ENCODE measurements around the gene OVCA2.

OVCA2 gene

DNA sequence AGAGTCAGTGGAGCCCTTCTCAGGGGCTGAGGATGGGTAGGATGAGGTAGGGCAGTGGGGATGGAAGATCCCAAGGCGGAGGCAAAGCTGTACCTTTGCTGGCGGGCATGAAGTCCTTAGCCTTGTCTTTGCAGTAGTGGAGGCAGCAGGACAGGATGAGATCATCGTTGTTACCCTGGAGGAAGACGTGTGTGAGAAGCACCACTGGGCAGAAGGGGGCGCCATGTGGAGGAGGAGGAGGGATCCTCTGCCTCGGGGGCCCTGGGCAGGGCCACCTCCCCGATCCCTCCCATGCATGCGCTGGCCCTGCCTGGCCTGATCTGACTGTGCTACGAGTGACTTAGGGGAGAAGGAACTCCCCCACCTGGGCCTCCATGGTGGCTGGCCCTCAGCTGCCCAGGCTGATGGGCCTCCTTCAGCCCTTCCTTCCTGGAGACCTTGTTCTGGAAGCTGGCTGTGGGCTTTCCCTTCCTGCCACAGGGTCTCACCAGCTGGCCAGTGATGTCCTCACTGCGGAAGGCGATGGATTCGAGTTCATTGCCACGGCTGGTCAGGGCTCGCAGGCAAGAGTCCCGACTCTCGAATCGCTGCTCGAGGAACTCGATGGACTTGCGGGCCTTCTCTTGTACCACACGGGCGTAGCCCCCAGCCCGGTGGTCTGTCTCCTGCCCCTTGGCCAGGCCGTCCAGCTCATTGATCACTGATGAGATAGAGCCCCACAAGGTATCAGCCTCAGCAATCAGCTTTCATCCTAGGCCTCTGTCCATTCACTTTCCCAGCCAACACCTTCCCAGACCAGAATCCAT is 23.4 kb downstream of the OVCA2 start (continued):
- peak; percentile 67 for TF ChIP-seq ZNF654 (tag by site-specific recombination; IDR thresholded peaks at IDR 0.05; ENCODE audit: low read depth)
- no peak for TF ChIP-seq ZNF121 (tag by site-specific recombination; IDR thresholded peaks at IDR 0.05)
- TF ChIP-seq ZNF350 (tag by site-specific recombination; IDR thresholded peaks at IDR 0.05) = no peak
- no peak for TF ChIP-seq ZNF202 (tag by site-specific recombination; IDR thresholded peaks at IDR 0.05; ENCODE audit: borderline replicate concordance)
- TF ChIP-seq ZNF501 (tag by site-specific recombination; IDR thresholded peaks at IDR 0.05) = 0 out of 2 replicates have a peak, but pooled peaks have one; percentile 30
- 0 out of 2 replicates have a peak, but pooled peaks have one; percentile 15 for TF ChIP-seq ZNF169 (tag by site-specific recombination; IDR thresholded peaks at IDR 0.05)
- no peak for TF ChIP-seq ZXDB (tag by site-specific recombination; IDR thresholded peaks at IDR 0.05)
- no peak for TF ChIP-seq ZNF768 (tag by site-specific recombination; IDR thresholded peaks at IDR 0.05)
- TF ChIP-seq ZSCAN30 (tag by site-specific recombination; IDR thresholded peaks at IDR 0.05) = no peak
- no peak for TF ChIP-seq OVOL3 (tag by site-specific recombination; IDR thresholded peaks at IDR 0.05)
- no peak for TF ChIP-seq ZNF510 (tag by site-specific recombination; IDR thresholded peaks at IDR 0.05; ENCODE audit: insufficient replicate concordance)
- TF ChIP-seq ZNF621 (tag by site-specific recombination; IDR thresholded peaks at IDR 0.05) = no peak
- TF ChIP-seq HOXA7 (CRISPR knock-in tag; IDR thresholded peaks at IDR 0.05; ENCODE audit: borderline replicate concordance) = no peak
- TF ChIP-seq, protein P1, sequence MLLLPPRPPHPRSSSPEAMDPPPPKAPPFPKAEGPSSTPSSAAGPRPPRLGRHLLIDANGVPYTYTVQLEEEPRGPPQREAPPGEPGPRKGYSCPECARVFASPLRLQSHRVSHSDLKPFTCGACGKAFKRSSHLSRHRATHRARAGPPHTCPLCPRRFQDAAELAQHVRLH (tag by site-specific recombination; IDR thresholded peaks at IDR 0.05) = no peak; the same call in 1 of the 2 replicates
- no peak for TF ChIP-seq ZBTB1 (tag by site-specific recombination; IDR thresholded peaks at IDR 0.05)
- peak; percentile 33; the same call in 1 of the 2 replicates for TF ChIP-seq ZIC2 (tag by site-specific recombination; IDR thresholded peaks at IDR 0.05)
- no peak for TF ChIP-seq YY1 (tag by site-specific recombination; IDR thresholded peaks at IDR 0.05)
- TF ChIP-seq, protein P2, sequence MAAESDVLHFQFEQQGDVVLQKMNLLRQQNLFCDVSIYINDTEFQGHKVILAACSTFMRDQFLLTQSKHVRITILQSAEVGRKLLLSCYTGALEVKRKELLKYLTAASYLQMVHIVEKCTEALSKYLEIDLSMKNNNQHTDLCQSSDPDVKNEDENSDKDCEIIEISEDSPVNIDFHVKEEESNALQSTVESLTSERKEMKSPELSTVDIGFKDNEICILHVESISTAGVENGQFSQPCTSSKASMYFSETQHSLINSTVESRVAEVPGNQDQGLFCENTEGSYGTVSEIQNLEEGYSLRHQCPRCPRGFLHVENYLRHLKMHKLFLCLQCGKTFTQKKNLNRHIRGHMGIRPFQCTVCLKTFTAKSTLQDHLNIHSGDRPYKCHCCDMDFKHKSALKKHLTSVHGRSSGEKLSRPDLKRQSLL (tag by site-specific recombination; IDR thresholded peaks at IDR 0.05) = no peak
- TF ChIP-seq TSHZ1 (tag by site-specific recombination; IDR thresholded peaks at IDR 0.05; ENCODE audit: borderline replicate concordance) = no peak
- no peak for TF ChIP-seq ZNF146 (tag by site-specific recombination; IDR thresholded peaks at IDR 0.05)
- TF ChIP-seq, protein P3, sequence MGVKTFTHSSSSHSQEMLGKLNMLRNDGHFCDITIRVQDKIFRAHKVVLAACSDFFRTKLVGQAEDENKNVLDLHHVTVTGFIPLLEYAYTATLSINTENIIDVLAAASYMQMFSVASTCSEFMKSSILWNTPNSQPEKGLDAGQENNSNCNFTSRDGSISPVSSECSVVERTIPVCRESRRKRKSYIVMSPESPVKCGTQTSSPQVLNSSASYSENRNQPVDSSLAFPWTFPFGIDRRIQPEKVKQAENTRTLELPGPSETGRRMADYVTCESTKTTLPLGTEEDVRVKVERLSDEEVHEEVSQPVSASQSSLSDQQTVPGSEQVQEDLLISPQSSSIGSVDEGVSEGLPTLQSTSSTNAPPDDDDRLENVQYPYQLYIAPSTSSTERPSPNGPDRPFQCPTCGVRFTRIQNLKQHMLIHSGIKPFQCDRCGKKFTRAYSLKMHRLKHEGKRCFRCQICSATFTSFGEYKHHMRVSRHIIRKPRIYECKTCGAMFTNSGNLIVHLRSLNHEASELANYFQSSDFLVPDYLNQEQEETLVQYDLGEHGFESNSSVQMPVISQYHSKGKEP (tag by site-specific recombination; IDR thresholded peaks at IDR 0.05) = no peak
- TF ChIP-seq, protein P4, sequence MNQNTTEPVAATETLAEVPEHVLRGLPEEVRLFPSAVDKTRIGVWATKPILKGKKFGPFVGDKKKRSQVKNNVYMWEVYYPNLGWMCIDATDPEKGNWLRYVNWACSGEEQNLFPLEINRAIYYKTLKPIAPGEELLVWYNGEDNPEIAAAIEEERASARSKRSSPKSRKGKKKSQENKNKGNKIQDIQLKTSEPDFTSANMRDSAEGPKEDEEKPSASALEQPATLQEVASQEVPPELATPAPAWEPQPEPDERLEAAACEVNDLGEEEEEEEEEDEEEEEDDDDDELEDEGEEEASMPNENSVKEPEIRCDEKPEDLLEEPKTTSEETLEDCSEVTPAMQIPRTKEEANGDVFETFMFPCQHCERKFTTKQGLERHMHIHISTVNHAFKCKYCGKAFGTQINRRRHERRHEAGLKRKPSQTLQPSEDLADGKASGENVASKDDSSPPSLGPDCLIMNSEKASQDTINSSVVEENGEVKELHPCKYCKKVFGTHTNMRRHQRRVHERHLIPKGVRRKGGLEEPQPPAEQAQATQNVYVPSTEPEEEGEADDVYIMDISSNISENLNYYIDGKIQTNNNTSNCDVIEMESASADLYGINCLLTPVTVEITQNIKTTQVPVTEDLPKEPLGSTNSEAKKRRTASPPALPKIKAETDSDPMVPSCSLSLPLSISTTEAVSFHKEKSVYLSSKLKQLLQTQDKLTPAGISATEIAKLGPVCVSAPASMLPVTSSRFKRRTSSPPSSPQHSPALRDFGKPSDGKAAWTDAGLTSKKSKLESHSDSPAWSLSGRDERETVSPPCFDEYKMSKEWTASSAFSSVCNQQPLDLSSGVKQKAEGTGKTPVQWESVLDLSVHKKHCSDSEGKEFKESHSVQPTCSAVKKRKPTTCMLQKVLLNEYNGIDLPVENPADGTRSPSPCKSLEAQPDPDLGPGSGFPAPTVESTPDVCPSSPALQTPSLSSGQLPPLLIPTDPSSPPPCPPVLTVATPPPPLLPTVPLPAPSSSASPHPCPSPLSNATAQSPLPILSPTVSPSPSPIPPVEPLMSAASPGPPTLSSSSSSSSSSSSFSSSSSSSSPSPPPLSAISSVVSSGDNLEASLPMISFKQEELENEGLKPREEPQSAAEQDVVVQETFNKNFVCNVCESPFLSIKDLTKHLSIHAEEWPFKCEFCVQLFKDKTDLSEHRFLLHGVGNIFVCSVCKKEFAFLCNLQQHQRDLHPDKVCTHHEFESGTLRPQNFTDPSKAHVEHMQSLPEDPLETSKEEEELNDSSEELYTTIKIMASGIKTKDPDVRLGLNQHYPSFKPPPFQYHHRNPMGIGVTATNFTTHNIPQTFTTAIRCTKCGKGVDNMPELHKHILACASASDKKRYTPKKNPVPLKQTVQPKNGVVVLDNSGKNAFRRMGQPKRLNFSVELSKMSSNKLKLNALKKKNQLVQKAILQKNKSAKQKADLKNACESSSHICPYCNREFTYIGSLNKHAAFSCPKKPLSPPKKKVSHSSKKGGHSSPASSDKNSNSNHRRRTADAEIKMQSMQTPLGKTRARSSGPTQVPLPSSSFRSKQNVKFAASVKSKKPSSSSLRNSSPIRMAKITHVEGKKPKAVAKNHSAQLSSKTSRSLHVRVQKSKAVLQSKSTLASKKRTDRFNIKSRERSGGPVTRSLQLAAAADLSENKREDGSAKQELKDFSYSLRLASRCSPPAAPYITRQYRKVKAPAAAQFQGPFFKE (tag by site-specific recombination; IDR thresholded peaks at IDR 0.05; ENCODE audit: borderline replicate concordance) = no peak
- TF ChIP-seq, protein P5, sequence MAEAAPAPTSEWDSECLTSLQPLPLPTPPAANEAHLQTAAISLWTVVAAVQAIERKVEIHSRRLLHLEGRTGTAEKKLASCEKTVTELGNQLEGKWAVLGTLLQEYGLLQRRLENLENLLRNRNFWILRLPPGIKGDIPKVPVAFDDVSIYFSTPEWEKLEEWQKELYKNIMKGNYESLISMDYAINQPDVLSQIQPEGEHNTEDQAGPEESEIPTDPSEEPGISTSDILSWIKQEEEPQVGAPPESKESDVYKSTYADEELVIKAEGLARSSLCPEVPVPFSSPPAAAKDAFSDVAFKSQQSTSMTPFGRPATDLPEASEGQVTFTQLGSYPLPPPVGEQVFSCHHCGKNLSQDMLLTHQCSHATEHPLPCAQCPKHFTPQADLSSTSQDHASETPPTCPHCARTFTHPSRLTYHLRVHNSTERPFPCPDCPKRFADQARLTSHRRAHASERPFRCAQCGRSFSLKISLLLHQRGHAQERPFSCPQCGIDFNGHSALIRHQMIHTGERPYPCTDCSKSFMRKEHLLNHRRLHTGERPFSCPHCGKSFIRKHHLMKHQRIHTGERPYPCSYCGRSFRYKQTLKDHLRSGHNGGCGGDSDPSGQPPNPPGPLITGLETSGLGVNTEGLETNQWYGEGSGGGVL (tag by site-specific recombination; IDR thresholded peaks at IDR 0.05) = no peak
- no peak for TF ChIP-seq OSR2 (tag by site-specific recombination; IDR thresholded peaks at IDR 0.05)
- TF ChIP-seq ZNF19 (tag by site-specific recombination; IDR thresholded peaks at IDR 0.05; ENCODE audit: low read depth) = no peak
